ENCODE data around the gene OMD.
A peak's percentile ranks its signal among the peaks of the same experiment; 100 is the strongest.

The OMD gene

DNA sequence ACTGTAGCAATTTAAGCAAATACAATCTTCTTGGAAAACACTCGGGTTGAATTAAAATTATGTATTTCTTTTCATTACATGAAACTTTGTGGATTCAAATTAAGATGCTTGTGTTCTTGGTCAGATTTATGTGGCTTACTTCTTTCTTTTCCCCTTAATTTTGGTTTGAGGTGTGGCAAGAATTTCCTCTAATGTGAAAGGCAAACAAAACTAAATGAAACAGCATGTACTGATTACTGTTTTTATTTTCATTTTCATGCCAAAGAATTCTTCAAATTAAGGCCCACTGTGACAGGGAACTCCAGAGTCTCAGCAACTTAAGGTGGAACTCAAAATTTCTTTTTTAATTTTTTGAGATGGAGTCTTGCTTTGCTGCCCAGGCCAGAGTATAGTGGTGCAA is at the start of gene OMD:
Gene OMD, minus strand, starts transcription at position 132 of the 400 bp plus-strand sequence. CDS start 6,913 bp downstream, outside the sequence.
- no peak for DNase-seq (ENCODE audit: low spot score)

- DNase-seq (ENCODE audit: low spot score): no peak
These were observed 43.9 kb upstream of the OMD start for GRCh38 chr9:92468206-92468605.

DNA sequence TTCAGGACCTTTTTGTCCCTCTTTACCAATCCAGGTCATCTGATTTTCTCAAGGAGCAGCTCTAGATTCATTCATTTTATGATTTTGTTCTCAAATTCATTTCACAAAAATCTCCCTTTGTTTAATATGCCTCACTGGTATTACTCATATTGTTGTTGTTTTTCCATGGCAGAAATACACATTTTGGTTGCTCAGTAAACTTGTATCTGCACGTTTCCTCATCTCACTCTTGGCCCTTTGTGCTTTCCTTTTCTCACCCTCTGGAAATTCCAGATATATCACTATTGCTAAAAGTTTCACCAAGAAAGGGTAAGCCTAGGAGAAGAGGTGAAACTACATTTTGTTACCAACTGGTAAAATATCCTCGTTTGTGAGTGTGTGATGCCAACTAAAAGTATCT is 43.2 kb upstream of the OMD start:
- DNase-seq (ENCODE audit: low spot score): no peak

- DNase-seq (ENCODE audit: low spot score): no peak
These were observed 42.8 kb upstream of the OMD start for GRCh38 chr9:92467041-92467440.

DNA sequence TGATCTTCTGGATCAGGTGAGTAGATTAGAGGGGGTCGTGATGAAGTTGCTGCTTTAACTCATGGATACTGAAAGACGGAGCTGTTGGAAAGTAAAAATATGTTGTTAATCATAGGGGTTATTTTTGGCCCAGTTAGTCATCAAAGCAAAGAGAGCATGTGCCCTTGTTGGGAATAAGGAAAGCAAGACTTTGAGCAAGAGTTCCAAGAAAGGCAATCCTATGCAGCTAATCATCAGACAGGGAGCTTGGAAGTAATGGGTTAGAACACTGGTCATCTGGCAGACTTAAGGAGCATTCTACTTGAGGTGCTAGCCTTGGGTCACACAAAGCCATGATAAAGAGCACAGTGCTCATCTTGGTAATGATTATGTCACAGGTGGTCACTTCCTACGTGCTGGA is 39.7 kb upstream of the OMD start:
- no peak for DNase-seq (ENCODE audit: low spot score)

DNA sequence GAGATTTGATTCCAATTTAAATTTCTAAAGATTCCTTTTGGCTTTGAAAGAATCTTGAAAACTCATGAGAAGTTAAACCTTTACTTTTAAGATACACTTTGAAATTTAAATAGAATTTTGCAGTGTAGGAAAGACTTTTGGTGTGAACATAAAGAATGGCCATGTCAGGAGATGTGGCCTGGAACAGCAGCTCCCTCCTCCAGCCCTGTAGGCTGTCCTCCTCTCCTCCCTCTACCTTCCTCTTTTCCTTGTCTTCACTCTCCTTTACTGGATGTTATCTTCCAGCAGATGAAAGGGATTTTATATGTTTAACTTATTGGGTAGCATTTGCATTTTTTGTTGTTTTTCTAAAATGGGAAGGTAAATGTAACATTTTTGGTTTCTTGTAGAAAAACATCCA is 39.1 kb upstream of the OMD start:
- DNase-seq (ENCODE audit: low spot score): no peak

GRCh38 chr9:92457576-92457975 is 33.3 kb upstream of the OMD start:
- DNase-seq (ENCODE audit: low spot score): no peak

DNA sequence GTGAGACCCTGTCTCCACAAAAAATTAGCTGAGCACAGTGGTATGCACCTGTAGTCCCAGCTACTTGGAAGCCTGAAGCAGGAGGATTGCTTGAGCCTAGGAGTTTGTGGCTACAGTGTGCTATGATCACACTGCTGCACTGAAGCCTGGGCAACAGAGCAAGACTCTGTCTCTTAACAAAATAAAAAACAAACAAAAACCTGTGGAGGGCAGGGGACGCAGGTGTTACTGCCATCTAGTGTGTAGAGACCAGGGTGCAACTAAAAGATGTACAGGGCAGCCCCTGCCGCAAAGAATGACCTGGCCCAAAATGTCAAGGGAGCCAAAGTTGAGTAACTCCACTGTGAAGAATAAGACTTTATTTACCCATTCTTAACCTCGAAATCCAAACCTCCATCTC is 30.9 kb upstream of the OMD start:
- DNase-seq (ENCODE audit: low spot score): no peak

DNA sequence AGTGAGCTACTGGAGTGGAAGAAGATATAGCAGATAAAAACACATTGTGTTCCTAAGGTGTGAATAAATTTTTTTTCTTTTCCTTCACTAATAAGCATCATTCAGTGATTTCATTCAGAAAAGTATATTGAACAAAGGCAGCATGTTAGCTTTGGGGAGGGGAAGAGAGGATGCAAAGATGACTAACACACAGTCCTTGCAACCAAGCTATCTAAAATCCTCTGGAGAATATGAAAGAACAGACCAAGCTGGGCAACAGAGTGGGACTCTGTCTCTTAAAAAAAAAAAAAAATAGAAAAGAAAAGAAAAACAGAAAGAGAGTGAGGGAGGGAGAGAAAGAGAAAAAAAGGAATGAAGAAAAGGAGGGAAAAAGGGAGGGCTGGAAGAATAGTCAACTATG is 22.3 kb upstream of the OMD start:
- DNase-seq (ENCODE audit: low spot score): no peak

DNA sequence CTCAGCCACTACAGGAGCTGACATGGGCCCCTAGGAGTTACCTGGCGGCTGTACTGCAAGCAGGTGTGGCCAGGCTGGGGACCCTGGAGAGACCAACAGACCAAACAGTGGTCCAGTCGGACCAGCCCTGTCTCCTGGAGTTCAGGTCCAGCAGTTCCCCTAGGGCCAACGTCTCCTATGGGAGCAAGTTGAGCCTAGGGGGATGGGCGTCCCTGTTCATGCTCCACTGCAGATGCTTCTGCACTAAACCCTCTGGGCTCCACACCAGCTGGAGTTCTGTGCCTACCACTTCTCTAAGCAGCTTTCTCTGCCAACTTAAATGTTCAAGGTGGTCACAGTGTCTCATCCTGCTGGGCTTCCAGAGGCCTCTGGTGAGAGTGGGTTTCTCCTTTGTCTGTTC is 20.6 kb upstream of the OMD start:
- no peak for DNase-seq (ENCODE audit: low spot score)

- peak; percentile 12 for DNase-seq (ENCODE audit: low spot score)
These were observed 16.4 kb upstream of the OMD start for GRCh38 chr9:92440751-92441046.

GRCh38 chr9:92439921-92440750 is 15.9 kb upstream of the OMD start:
- no peak for DNase-seq (ENCODE audit: low spot score)

GRCh38 chr9:92438900-92439526 is 14.7 kb upstream of the OMD start:
- DNase-seq (ENCODE audit: low spot score): peak; percentile 5

GRCh38 chr9:92435263-92435662 is 11.0 kb upstream of the OMD start:
- no peak for DNase-seq (ENCODE audit: low spot score)

- DNase-seq (ENCODE audit: low spot score): no peak
These were observed 8.8 kb upstream of the OMD start for GRCh38 chr9:92432972-92433548.

GRCh38 chr9:92432350-92432749 is 8.1 kb upstream of the OMD start:
- DNase-seq (ENCODE audit: low spot score): no peak

- DNase-seq (ENCODE audit: low spot score): no peak
These were observed 5.6 kb upstream of the OMD start for GRCh38 chr9:92429836-92430235.

DNA sequence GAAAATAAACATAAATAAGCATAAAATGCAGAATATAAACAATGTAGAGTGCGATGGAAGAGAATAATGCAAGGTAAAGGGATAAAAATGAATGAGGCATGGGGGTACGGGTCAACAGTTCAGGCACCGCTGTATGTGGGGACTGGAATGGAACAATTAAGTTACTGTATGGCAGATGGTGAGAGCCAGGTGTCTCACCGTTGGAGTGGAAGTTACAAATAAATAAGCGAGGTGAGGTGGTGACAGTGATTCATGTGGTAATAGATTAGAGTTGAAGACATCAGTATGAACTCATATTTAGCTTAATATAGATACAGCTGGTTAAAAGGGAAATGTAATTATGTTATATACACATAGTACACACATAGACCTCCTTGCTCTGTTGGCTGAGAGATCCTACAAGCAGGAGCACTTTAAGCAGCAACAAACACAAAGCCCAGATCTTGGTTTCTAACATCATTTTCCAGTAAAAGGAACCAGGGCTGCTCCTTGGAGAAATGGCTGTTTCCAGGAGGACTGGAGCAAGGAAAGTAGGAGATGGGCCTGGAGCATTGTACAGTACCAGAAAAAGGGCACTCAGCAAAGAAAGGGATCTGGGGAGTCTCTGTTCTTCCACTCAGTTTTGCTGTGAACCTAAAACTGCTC is 2.4 kb upstream of the OMD start:
- no peak for DNase-seq (ENCODE audit: low spot score)

DNA sequence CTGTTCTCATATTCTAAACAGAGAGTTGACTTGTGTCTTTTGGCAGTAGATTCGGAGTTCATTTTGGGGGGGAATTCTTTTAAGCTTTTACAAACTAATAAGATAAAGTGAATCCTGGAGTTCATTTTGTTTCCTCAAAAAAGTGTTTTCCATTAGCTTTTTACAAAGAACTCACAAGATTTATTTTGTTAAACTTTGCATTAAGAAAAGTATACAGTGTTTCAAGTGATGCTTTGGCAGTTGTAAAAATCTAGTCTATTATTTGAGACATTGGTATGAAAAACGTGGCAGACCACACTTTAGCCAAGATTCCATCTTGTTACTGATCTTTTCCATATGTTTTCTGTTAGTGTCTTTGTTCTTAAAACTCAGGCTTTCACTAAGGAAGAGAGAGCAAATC is 1.2 kb upstream of the OMD start:
- DNase-seq (ENCODE audit: low spot score): no peak

- no peak for DNase-seq (ENCODE audit: low spot score)
These were observed 659 bp downstream of the OMD start for GRCh38 chr9:92423612-92424011.

GRCh38 chr9:92422611-92423338 is 1.5 kb downstream of the OMD start:
- DNase-seq (ENCODE audit: low spot score): no peak

GRCh38 chr9:92414566-92414965 is 9.7 kb downstream of the OMD start:
- DNase-seq (ENCODE audit: low spot score): no peak

All from CD4-positive, alpha-beta T cell treated with Interleukin-2 at 100 ng/mL for 4 hours (primary cell).